Neuron (in vitro differentiated cells): ENCODE results near the gene GALNTL6.
"Not testable (repeated sequence)": the region's sequence is repeated elsewhere in the genome, so short reads cannot be mapped to it uniquely, and the experiment has no call there.

Source experiments
- H2AFZ ChIP-seq: one replicate; pipeline ENCODE4 v1.6.1; 2013; ENCODE audit warnings: low read depth, mild to moderate bottlenecking, inconsistent platforms, low read length, moderate library complexity
- H3K27me3 ChIP-seq: one replicate; pipeline ENCODE4 v1.6.1; 2013; ENCODE audit warnings: low read length; ENCODE audit not compliant: insufficient read depth
- H3K36me3 ChIP-seq: one replicate; pipeline ENCODE4 v1.6.1; 2013; ENCODE audit warnings: low read length; ENCODE audit not compliant: insufficient read depth
- H3K4me1 ChIP-seq: one replicate; pipeline ENCODE4 v1.6.1; 2013; ENCODE audit warnings: low read length; ENCODE audit not compliant: insufficient read depth
- H3K4me3 ChIP-seq: 2 replicates; pipeline ENCODE4 v1.5.1; 2013; ENCODE audit warnings: mild to moderate bottlenecking, low read length, moderate library complexity
- H3K9me3 ChIP-seq: one replicate; pipeline ENCODE4 v1.6.1; 2013; ENCODE audit warnings: low read length

The GALNTL6 gene

GRCh38 chr4:172898715-172899114 is 1085.5 kb downstream of the GALNTL6 start:
- Histone ChIP-seq H3K27me3 (no peaks in the 10 kb centered on the region), H3K4me1 (peaks cover 22% of the 10 kb centered on the region), H3K36me3 (no peaks in the 10 kb centered on the region), H3K4me3 (no peak overlapping the region), H2AFZ (no peak overlapping the region), H3K9me3 (peaks cover 9% of the 10 kb centered on the region)

- H3K4me1 ChIP-seq, result peaks cover 22% of the 10 kb centered on the region
- H3K4me3 ChIP-seq, result no peak overlapping the region
- H2AFZ ChIP-seq, result no peak overlapping the region
- H3K27me3 ChIP-seq, result no peaks in the 10 kb centered on the region
- H3K36me3 ChIP-seq, result no peaks in the 10 kb centered on the region
- peaks cover 9% of the 10 kb centered on the region for H3K9me3 ChIP-seq
Observed at GRCh38 chr4:172899861-172900260, 1086.7 kb downstream of the GALNTL6 start.

GRCh38 chr4:172900900-172901299 is 1087.7 kb downstream of the GALNTL6 start:
- no peak overlapping the region for H3K4me3 ChIP-seq

GRCh38 chr4:172912468-172912867 is 1099.3 kb downstream of the GALNTL6 start:
- H3K4me1 ChIP-seq, H3K36me3 ChIP-seq, H3K4me3 ChIP-seq, H3K27me3 ChIP-seq, H3K9me3 ChIP-seq, H2AFZ ChIP-seq: not testable (repeated sequence)

More at GRCh38 chr4:172900900-172901299, 1087.7 kb downstream of the GALNTL6 start:
- Histone ChIP-seq H2AFZ (no peak overlapping the region), H3K4me1 (peaks cover 22% of the 10 kb centered on the region), H3K9me3 (peaks cover 10% of the 10 kb centered on the region), H3K27me3 (no peaks in the 10 kb centered on the region), H3K36me3 (no peaks in the 10 kb centered on the region)

- H3K9me3 ChIP-seq, H3K36me3 ChIP-seq, H3K4me3 ChIP-seq, H2AFZ ChIP-seq, H3K27me3 ChIP-seq, H3K4me1 ChIP-seq: not testable (repeated sequence)
Observed at GRCh38 chr4:172917403-172917802, 1104.2 kb downstream of the GALNTL6 start.

GRCh38 chr4:172919269-172919668 is 1106.1 kb downstream of the GALNTL6 start:
- H3K4me3 ChIP-seq, result no peak overlapping the region
- no peaks in the 10 kb centered on the region for H3K4me1 ChIP-seq
- H2AFZ ChIP-seq, result no peak overlapping the region

GRCh38 chr4:172927096-172927814 is 1114.1 kb downstream of the GALNTL6 start:
- H3K9me3 ChIP-seq, result no peaks in the 10 kb centered on the region
- no peaks in the 10 kb centered on the region for H3K4me1 ChIP-seq
- H3K27me3 ChIP-seq, result no peaks in the 10 kb centered on the region
- no peak overlapping the region for H3K4me3 ChIP-seq
- H2AFZ ChIP-seq, result no peak overlapping the region
- H3K36me3 ChIP-seq, result no peaks in the 10 kb centered on the region

More at GRCh38 chr4:172919269-172919668, 1106.1 kb downstream of the GALNTL6 start:
- no peaks in the 10 kb centered on the region for H3K36me3 ChIP-seq
- H3K9me3 ChIP-seq, result no peaks in the 10 kb centered on the region
- no peaks in the 10 kb centered on the region for H3K27me3 ChIP-seq

- Histone ChIP-seq H2AFZ (no peak overlapping the region), H3K27me3 (no peaks in the 10 kb centered on the region), H3K36me3 (no peaks in the 10 kb centered on the region), H3K9me3 (no peaks in the 10 kb centered on the region), H3K4me3 (no peak overlapping the region), H3K4me1 (no peaks in the 10 kb centered on the region)
Observed at GRCh38 chr4:172928347-172928746, 1115.1 kb downstream of the GALNTL6 start.

- H3K4me3 ChIP-seq, result no peak overlapping the region
- no peaks in the 10 kb centered on the region for H3K27me3 ChIP-seq
- H3K9me3 ChIP-seq, result no peaks in the 10 kb centered on the region
- H3K4me1 ChIP-seq, result peaks cover 3% of the 10 kb centered on the region
- no peak overlapping the region for H2AFZ ChIP-seq
- no peaks in the 10 kb centered on the region for H3K36me3 ChIP-seq
Observed at GRCh38 chr4:172938072-172938829, 1125.0 kb downstream of the GALNTL6 start.

GRCh38 chr4:172938870-172939269 is 1125.7 kb downstream of the GALNTL6 start:
- Histone ChIP-seq H2AFZ (no peak overlapping the region), H3K4me3 (no peak overlapping the region), H3K4me1 (peaks cover 3% of the 10 kb centered on the region), H3K36me3 (no peaks in the 10 kb centered on the region), H3K27me3 (no peaks in the 10 kb centered on the region), H3K9me3 (no peaks in the 10 kb centered on the region)

GRCh38 chr4:172942840-172943239 is 1129.6 kb downstream of the GALNTL6 start:
- no peak overlapping the region for H2AFZ ChIP-seq
- H3K4me3 ChIP-seq, result no peak overlapping the region
- H3K9me3 ChIP-seq, result no peaks in the 10 kb centered on the region

GRCh38 chr4:172945611-172946010 is 1132.4 kb downstream of the GALNTL6 start:
- Histone ChIP-seq H2AFZ (no peak overlapping the region), H3K4me1 (peaks cover 4% of the 10 kb centered on the region), H3K4me3 (no peak overlapping the region), H3K9me3 (no peaks in the 10 kb centered on the region), H3K36me3 (no peaks in the 10 kb centered on the region), H3K27me3 (no peaks in the 10 kb centered on the region)

More at GRCh38 chr4:172942840-172943239, 1129.6 kb downstream of the GALNTL6 start:
- peaks cover 7% of the 10 kb centered on the region for H3K4me1 ChIP-seq
- H3K27me3 ChIP-seq, result no peaks in the 10 kb centered on the region
- H3K36me3 ChIP-seq, result no peaks in the 10 kb centered on the region

GRCh38 chr4:172946503-172946902 is 1133.3 kb downstream of the GALNTL6 start:
- H3K27me3 ChIP-seq, result no peaks in the 10 kb centered on the region
- H3K4me1 ChIP-seq, result peaks cover 4% of the 10 kb centered on the region
- H3K9me3 ChIP-seq, result no peaks in the 10 kb centered on the region
- H2AFZ ChIP-seq, result no peak overlapping the region
- no peak overlapping the region for H3K4me3 ChIP-seq
- H3K36me3 ChIP-seq, result no peaks in the 10 kb centered on the region
